Right lobe of liver (tissue), 4 donors: ENCODE data around the gene ATP6V1G3.

Experiments used
- POLR2A ChIP-seq: fragments of 450-650 bp; IDR thresholded peaks from one replicate; pipeline ENCODE4 v1.6.1; 2017; ENCODE audit warnings: antibody characterized with exemption, mild to moderate bottlenecking
- TF ChIP-seq, protein P1 (sequence below), 4 donors: fragments of 200-600 bp in 3 of 4; fragments of 450-650 bp in 1 of 4; IDR thresholded peaks; one replicate each; pipeline versions ENCODE4 v1.5.1 to v1.8.0; 2016 to 2022; ENCODE audit warnings: antibody characterized with exemption in 4 of 4, mild to moderate bottlenecking in 2 of 4
- donor health status: DM: no; HTN: no; CAD: no.
- donor health status: DM: no; HTN: no; CAD: no.
- donor health status: DM: no; HTN: yes; CAD: no.

GRCh38 chr1:198520524-198521254 is 19.8 kb downstream of the ATP6V1G3 start:
- TF ChIP-seq POLR2A: no peak
- TF ChIP-seq, protein P1, sequence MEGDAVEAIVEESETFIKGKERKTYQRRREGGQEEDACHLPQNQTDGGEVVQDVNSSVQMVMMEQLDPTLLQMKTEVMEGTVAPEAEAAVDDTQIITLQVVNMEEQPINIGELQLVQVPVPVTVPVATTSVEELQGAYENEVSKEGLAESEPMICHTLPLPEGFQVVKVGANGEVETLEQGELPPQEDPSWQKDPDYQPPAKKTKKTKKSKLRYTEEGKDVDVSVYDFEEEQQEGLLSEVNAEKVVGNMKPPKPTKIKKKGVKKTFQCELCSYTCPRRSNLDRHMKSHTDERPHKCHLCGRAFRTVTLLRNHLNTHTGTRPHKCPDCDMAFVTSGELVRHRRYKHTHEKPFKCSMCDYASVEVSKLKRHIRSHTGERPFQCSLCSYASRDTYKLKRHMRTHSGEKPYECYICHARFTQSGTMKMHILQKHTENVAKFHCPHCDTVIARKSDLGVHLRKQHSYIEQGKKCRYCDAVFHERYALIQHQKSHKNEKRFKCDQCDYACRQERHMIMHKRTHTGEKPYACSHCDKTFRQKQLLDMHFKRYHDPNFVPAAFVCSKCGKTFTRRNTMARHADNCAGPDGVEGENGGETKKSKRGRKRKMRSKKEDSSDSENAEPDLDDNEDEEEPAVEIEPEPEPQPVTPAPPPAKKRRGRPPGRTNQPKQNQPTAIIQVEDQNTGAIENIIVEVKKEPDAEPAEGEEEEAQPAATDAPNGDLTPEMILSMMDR (IDR thresholded peaks at IDR 0.05): no peak
